ENCODE results near the gene PLCZ1. TPM values are rescaled to one million over a fixed set of nuclear protein-coding genes. Genes with fewer than 3 reads are reported as not detected.

PLCZ1 gene
- total RNA-seq, 2 experiments from 2014 or later: not detected

DNA sequence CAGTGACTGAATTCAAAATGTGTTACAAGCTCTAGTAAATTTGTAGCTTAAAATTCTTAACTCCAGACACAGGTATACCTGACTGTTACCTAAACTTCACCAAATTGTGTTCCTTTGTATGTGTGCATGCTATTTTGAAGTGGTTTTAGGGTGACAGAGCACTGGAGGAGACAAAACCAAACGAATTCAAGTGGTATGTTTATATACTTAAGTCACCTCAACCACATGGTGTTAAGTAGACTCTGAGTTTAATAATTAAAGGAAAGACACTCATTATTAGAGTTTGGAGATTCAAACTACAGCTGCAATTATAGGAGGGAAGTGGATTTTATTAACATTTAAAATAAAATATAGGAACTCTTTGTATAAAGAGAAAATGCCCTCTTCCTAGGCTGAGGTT is 84.3 kb downstream of the PLCZ1 start:
- POLR2A ChIA-PET: no interaction called here
- Mint-ChIP-seq H3K9me3 (ENCODE audit: low read depth) (peaks cover 18% of the 10 kb centered on the region), H3K27me3 (no peaks in the 10 kb centered on the region), H3K36me3 (ENCODE audit: low read depth) (no peaks in the 10 kb centered on the region), H3K4me3 (no peak overlapping the region), H3K4me1 (no peaks in the 10 kb centered on the region), H3K27ac (no peak overlapping the region)
- ATAC-seq: no peak
- CTCF ChIA-PET: no interaction called here
- DNase-seq: no peak
- intact Hi-C loops (cut with DNase I, micrococcal nuclease): no loop called here

GRCh38 chr12:18652596-18652995 is 85.2 kb downstream of the PLCZ1 start:
- CTCF ChIA-PET: no interaction called here
- H3K27ac Mint-ChIP-seq: no peak overlapping the region
- ATAC-seq (no peak), DNase-seq (no peak)
- intact Hi-C loops (cut with DNase I, micrococcal nuclease): no loop called here
- H3K9me3 Mint-ChIP-seq (ENCODE audit: low read depth): peaks cover 10% of the 10 kb centered on the region
- no peak overlapping the region for H3K4me3 Mint-ChIP-seq
- H3K4me1 Mint-ChIP-seq: no peaks in the 10 kb centered on the region
- POLR2A ChIA-PET: no interaction called here
- no peaks in the 10 kb centered on the region for H3K36me3 Mint-ChIP-seq (ENCODE audit: low read depth)
- no peaks in the 10 kb centered on the region for H3K27me3 Mint-ChIP-seq

GRCh38 chr12:18651525-18651924 is 86.3 kb downstream of the PLCZ1 start:
- ATAC-seq (no peak), DNase-seq (no peak)
- Mint-ChIP-seq H3K27ac (no peak overlapping the region), H3K36me3 (ENCODE audit: low read depth) (no peaks in the 10 kb centered on the region), H3K27me3 (no peaks in the 10 kb centered on the region), H3K9me3 (ENCODE audit: low read depth) (peaks cover 3% of the 10 kb centered on the region), H3K4me3 (no peak overlapping the region), H3K4me1 (no peaks in the 10 kb centered on the region)
- CTCF ChIA-PET: interaction anchor here (0.8 kb wide), 1 partner anchor 355 kb away, joined by 3 read pairs; no protein-coding TSS in a partner anchor
- POLR2A ChIA-PET: no interaction called here
- intact Hi-C loops (cut with DNase I, micrococcal nuclease): no loop called here

- no peaks in the 10 kb centered on the region for H3K9me3 Mint-ChIP-seq (ENCODE audit: low read depth)
- intact Hi-C loops (cut with DNase I, micrococcal nuclease): no loop called here
Observed at GRCh38 chr12:18646286-18646890, 91.4 kb downstream of the PLCZ1 start.

GRCh38 chr12:18644564-18644963 is 93.2 kb downstream of the PLCZ1 start:
- ChIA-PET POLR2A (no interaction called here), CTCF (no interaction called here)
- intact Hi-C loops (cut with DNase I, micrococcal nuclease): no loop called here
- no peak for ATAC-seq
- H3K4me1 Mint-ChIP-seq: no peaks in the 10 kb centered on the region
- DNase-seq: no peak
- no peaks in the 10 kb centered on the region for H3K9me3 Mint-ChIP-seq (ENCODE audit: low read depth)
- no peaks in the 10 kb centered on the region for H3K36me3 Mint-ChIP-seq (ENCODE audit: low read depth)
- H3K4me3 Mint-ChIP-seq: no peak overlapping the region
- no peak overlapping the region for H3K27ac Mint-ChIP-seq
- no peaks in the 10 kb centered on the region for H3K27me3 Mint-ChIP-seq

More at GRCh38 chr12:18646286-18646890, 91.4 kb downstream of the PLCZ1 start:
- DNase-seq (no peak), ATAC-seq (no peak)
- ChIA-PET CTCF (interaction anchor here (0.7 kb wide), 1 partner anchor 252 kb away, joined by 4 read pairs; no protein-coding TSS in a partner anchor), POLR2A (no interaction called here)
- H3K27me3 Mint-ChIP-seq: no peaks in the 10 kb centered on the region
- H3K36me3 Mint-ChIP-seq (ENCODE audit: low read depth): no peaks in the 10 kb centered on the region
- H3K4me1 Mint-ChIP-seq: no peaks in the 10 kb centered on the region
- H3K27ac Mint-ChIP-seq: no peak overlapping the region
- no peak overlapping the region for H3K4me3 Mint-ChIP-seq

GRCh38 chr12:18643681-18644080 is 94.1 kb downstream of the PLCZ1 start:
- ChIA-PET CTCF (no interaction called here), POLR2A (no interaction called here)
- no peak for ATAC-seq
- H3K4me3 Mint-ChIP-seq: no peak overlapping the region
- no peaks in the 10 kb centered on the region for H3K27me3 Mint-ChIP-seq
- intact Hi-C loops (cut with DNase I, micrococcal nuclease): no loop called here
- no peak overlapping the region for H3K27ac Mint-ChIP-seq
- no peaks in the 10 kb centered on the region for H3K4me1 Mint-ChIP-seq
- DNase-seq: no peak
- no peaks in the 10 kb centered on the region for H3K36me3 Mint-ChIP-seq (ENCODE audit: low read depth)
- no peaks in the 10 kb centered on the region for H3K9me3 Mint-ChIP-seq (ENCODE audit: low read depth)

DNA sequence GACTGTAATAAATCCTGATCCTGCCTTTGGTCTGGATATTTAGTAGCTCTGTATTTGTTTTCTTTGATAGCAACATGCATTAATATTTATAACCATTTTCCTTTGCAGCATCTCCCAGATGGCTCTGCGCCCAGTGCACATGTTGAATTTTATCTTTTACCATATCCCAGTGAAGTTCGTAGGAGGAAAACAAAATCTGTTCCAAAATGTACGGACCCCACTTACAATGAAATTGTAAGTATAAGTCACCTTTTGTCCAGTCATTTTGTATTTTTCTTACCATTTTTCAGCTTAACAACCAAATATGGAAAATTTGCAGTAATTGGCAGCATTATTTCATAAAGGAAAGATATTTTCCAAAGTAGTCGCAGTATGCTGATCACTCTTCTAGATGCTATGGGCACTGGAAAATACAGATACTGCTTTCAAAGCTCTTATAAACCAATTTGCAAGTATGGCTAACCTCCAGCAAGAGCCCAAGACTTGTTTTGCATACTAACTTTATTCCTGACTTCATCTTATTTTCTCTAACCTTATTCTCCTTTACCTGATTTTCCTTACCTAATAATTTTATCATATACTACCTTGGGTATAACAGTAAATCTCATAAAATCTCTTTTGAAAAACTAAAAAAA is 97.4 kb downstream of the PLCZ1 start:
- Mint-ChIP-seq H3K4me3 (no peak overlapping the region), H3K27ac (no peak overlapping the region), H3K4me1 (no peaks in the 10 kb centered on the region), H3K27me3 (no peaks in the 10 kb centered on the region), H3K36me3 (ENCODE audit: low read depth) (no peaks in the 10 kb centered on the region), H3K9me3 (ENCODE audit: low read depth) (no peaks in the 10 kb centered on the region)
- no peak for DNase-seq
- POLR2A ChIA-PET: no interaction called here
- no peak for ATAC-seq
- intact Hi-C loops (cut with DNase I, micrococcal nuclease): no loop called here
- CTCF ChIA-PET: no interaction called here

DNA sequence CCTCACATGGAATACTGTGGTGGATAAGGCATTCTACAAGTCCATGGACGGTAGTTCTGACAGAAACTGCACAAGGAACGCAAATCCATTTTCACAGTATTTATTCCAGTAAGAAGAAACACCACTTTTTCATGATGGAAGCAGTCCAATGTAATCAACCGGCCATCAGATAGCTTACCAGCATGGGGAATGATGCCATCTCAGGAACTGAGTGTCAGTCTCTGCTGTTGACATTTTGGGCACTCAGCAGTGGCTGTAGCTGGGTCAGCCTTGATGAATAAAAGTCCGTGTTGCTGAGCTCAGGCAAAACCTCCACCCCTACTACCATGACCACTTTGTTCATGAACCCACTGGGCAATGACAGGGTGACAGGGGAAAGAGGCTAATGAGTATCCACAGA is 103.4 kb downstream of the PLCZ1 start:
- ATAC-seq (no peak), DNase-seq (no peak)
- ChIA-PET CTCF (no interaction called here), POLR2A (no interaction called here)
- Mint-ChIP-seq H3K27me3 (no peaks in the 10 kb centered on the region), H3K9me3 (ENCODE audit: low read depth) (peaks cover 4% of the 10 kb centered on the region), H3K4me1 (no peaks in the 10 kb centered on the region), H3K36me3 (ENCODE audit: low read depth) (no peaks in the 10 kb centered on the region), H3K4me3 (no peak overlapping the region), H3K27ac (no peak overlapping the region)
- intact Hi-C loops (cut with DNase I, micrococcal nuclease): no loop called here

Other genes starting within 250 kb of the PLCZ1 start
- gene CAPZA3, start 107 bp upstream of the PLCZ1 start, total RNA-seq: not detected

Data from activated CD4-positive, alpha-beta T cell treated with anti-CD3 and anti-CD28 coated beads for 36 hours (primary cell).